SK-N-SH (cell line): ENCODE results near the gene SYT17.

ENCODE experiments used
- CHD2 ChIP-seq: fragments of 150-350 bp; IDR thresholded peaks from 2 replicates; pipeline ENCODE4 v1.6.1; 2018; ENCODE audit warnings: low read length; ENCODE audit not compliant: partially characterized antibody
- CTCF ChIP-seq: fragments of 200-600 bp; sonication (generic); IDR thresholded peaks from 2 replicates; pipeline ENCODE4 v1.6.1; 2017; ENCODE audit warnings: antibody characterized with exemption, mild to moderate bottlenecking, moderate library complexity
- EZH2phosphoT487 ChIP-seq: fragments of 200-600 bp; sonication (generic); IDR thresholded peaks from 2 replicates; pipeline ENCODE4 v1.6.1; 2017; ENCODE audit warnings: low read depth, mixed run types, mild to moderate bottlenecking, antibody characterized with exemption, moderate library complexity, borderline replicate concordance
- GATA2 ChIP-seq: sonication (generic); formaldehyde crosslinking; IDR thresholded peaks from 2 replicates; pipeline ENCODE4 v1.5.0; 2020; ENCODE audit warnings: mild to moderate bottlenecking, missing genetic modification reagents
- MXI1 ChIP-seq: IDR thresholded peaks from 2 replicates; pipeline ENCODE4 v1.6.1; 2012; ENCODE audit warnings: mild to moderate bottlenecking, low read depth, low read length, improper control_type of control experiment
- NFIC ChIP-seq: IDR thresholded peaks from 2 replicates; pipeline ENCODE4 v1.4.0; 2012; ENCODE audit warnings: borderline replicate concordance
- POLR2AphosphoS5 ChIP-seq: IDR thresholded peaks from 2 replicates; pipeline ENCODE4 v1.6.1; 2012; ENCODE audit warnings: low read depth, low read length
- TEAD4 ChIP-seq: IDR thresholded peaks from 2 replicates; pipeline ENCODE4 v1.4.0; 2012; ENCODE audit warnings: mild to moderate bottlenecking, borderline replicate concordance; ENCODE audit not compliant: insufficient read depth
- TF ChIP-seq, protein P1 (sequence below): fragments of 150-350 bp; IDR thresholded peaks from 2 replicates; pipeline ENCODE4 v1.6.1; 2017; ENCODE audit warnings: antibody characterized with exemption, low read length, low read depth, borderline replicate concordance
- TF ChIP-seq, protein P2 (sequence below): IDR thresholded peaks from 2 replicates; pipeline ENCODE4 v1.4.0; 2012; ENCODE audit warnings: low read depth
- TF ChIP-seq, protein P3 (sequence below): IDR thresholded peaks from 2 replicates; pipeline ENCODE4; 2012

GRCh38 chr16:19254611-19255010 lies 86.6 kb downstream of the SYT17 start:
- TF ChIP-seq NFIC (no peak), POLR2AphosphoS5 (no peak), CTCF (no peak), EZH2phosphoT487 (no peak), GATA2 (CRISPR knock-in tag) (no peak), MXI1 (no peak), TEAD4 (no peak), CHD2 (no peak)
- TF ChIP-seq, protein P1, sequence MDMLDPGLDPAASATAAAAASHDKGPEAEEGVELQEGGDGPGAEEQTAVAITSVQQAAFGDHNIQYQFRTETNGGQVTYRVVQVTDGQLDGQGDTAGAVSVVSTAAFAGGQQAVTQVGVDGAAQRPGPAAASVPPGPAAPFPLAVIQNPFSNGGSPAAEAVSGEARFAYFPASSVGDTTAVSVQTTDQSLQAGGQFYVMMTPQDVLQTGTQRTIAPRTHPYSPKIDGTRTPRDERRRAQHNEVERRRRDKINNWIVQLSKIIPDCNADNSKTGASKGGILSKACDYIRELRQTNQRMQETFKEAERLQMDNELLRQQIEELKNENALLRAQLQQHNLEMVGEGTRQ: no peak
- TF ChIP-seq, protein P2, sequence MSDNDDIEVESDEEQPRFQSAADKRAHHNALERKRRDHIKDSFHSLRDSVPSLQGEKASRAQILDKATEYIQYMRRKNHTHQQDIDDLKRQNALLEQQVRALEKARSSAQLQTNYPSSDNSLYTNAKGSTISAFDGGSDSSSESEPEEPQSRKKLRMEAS: no peak
- TF ChIP-seq, protein P3, sequence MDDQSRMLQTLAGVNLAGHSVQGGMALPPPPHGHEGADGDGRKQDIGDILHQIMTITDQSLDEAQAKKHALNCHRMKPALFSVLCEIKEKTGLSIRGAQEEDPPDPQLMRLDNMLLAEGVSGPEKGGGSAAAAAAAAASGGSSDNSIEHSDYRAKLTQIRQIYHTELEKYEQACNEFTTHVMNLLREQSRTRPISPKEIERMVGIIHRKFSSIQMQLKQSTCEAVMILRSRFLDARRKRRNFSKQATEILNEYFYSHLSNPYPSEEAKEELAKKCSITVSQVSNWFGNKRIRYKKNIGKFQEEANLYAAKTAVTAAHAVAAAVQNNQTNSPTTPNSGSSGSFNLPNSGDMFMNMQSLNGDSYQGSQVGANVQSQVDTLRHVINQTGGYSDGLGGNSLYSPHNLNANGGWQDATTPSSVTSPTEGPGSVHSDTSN: no peak
